A673 (cell line): ENCODE measurements around the gene UBE2U.

Experiments used
- EZH2 ChIP-seq: fragments of 200-600 bp; sonication (generic); IDR thresholded peaks from 2 replicates; pipeline ENCODE4 v1.6.1; 2017; ENCODE audit warnings: borderline replicate concordance, low read depth, mild to moderate bottlenecking, mixed read lengths, antibody characterized with exemption, low read length; ENCODE audit not compliant: poor library complexity, severe bottlenecking
- TF ChIP-seq, protein P1 (sequence below): fragments of 300-800, 200-600 bp; sonication (generic); conservative IDR thresholded peaks from 2 replicates; pipeline ENCODE4 v1.5.1; 2017; ENCODE audit warnings: low read depth, mild to moderate bottlenecking, antibody characterized with exemption, low read length, moderate library complexity, mixed read lengths

DNA sequence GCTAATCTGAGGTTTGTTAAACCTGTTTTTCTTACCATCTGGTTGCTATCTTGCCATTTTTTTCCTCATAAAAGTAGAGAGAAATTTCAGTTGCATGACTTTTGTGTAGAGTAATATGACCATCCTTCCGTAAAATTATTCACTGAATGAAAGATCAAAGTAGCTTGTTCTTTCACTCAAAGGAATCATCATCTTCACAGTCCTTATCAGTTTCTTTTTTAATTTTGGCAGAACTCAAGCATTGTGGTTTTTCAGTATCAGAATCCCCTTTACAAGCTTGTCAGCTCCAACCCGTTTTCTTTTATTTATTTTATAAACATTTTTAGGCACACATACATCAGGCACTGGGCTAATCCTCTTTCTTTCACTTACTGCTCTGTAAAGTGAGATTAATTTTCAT, 91.7 kb downstream of the UBE2U start:
- TF ChIP-seq, protein P1, sequence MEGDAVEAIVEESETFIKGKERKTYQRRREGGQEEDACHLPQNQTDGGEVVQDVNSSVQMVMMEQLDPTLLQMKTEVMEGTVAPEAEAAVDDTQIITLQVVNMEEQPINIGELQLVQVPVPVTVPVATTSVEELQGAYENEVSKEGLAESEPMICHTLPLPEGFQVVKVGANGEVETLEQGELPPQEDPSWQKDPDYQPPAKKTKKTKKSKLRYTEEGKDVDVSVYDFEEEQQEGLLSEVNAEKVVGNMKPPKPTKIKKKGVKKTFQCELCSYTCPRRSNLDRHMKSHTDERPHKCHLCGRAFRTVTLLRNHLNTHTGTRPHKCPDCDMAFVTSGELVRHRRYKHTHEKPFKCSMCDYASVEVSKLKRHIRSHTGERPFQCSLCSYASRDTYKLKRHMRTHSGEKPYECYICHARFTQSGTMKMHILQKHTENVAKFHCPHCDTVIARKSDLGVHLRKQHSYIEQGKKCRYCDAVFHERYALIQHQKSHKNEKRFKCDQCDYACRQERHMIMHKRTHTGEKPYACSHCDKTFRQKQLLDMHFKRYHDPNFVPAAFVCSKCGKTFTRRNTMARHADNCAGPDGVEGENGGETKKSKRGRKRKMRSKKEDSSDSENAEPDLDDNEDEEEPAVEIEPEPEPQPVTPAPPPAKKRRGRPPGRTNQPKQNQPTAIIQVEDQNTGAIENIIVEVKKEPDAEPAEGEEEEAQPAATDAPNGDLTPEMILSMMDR = no peak
- TF ChIP-seq EZH2 = no peak
